Natural killer cell (primary cell): ENCODE results near the gene PEX5L. TPM values are rescaled to one million over a fixed set of nuclear protein-coding genes. Genes with fewer than 3 reads are reported as not detected.

Source experiments
- ATAC-seq, 3 donors: fragments of 150-1000 bp in 2 of 3; fragments of 200-7000 bp in 1 of 3; cut with Tn5 transposase; 1 replicate in 1 of 3; 2 replicates in 2 of 3; pipeline ENCODE4 v1.10.0; 2021; ENCODE audit warnings: mild to moderate bottlenecking in 2 of 3, moderate library complexity in 2 of 3
- DNase-seq, 2 donors: peaks; one replicate each; pipeline versions ENCODE4 v3.0.0 to v3.0.0-alpha.2; 2013 to 2021; ENCODE audit warnings: mixed read lengths in 1 of 2
- H3K27ac ChIP-seq: one replicate; pipeline ENCODE4 v1.5.1; 2013; ENCODE audit warnings: mild to moderate bottlenecking, low read length
- H3K27me3 ChIP-seq: one replicate; pipeline ENCODE4 v1.6.1; 2013; ENCODE audit warnings: low read length; ENCODE audit not compliant: control insufficient read depth, insufficient read depth
- H3K36me3 ChIP-seq: one replicate; pipeline ENCODE4 v1.6.1; 2013; ENCODE audit warnings: low read length; ENCODE audit not compliant: control insufficient read depth, insufficient read depth
- H3K4me1 ChIP-seq: one replicate; pipeline ENCODE4 v1.6.1; 2013; ENCODE audit warnings: low read length; ENCODE audit not compliant: control insufficient read depth, insufficient read depth
- H3K4me3 ChIP-seq: one replicate; pipeline ENCODE4 v1.5.1; 2013; ENCODE audit warnings: low read length
- H3K9me3 ChIP-seq: one replicate; pipeline ENCODE4 v1.6.1; 2013; ENCODE audit warnings: low read length; ENCODE audit not compliant: control insufficient read depth, insufficient read depth
- H3K27ac Mint-ChIP-seq, 2 donors: one replicate each; pipeline ENCODE4 v1.8.0; 2022; ENCODE audit warnings: mild to moderate bottlenecking in 2 of 2, mixed read lengths in 2 of 2, moderate library complexity in 1 of 2
- H3K27me3 Mint-ChIP-seq, 2 donors: one replicate each; pipeline ENCODE4 v1.8.0; 2022; ENCODE audit warnings: low read depth in 2 of 2, mixed read lengths in 2 of 2
- H3K36me3 Mint-ChIP-seq: one replicate; pipeline ENCODE4 v1.8.0; 2022; ENCODE audit warnings: mixed read lengths
- H3K4me1 Mint-ChIP-seq, 2 donors: one replicate each; pipeline ENCODE4 v1.8.0; 2022; ENCODE audit warnings: mixed read lengths in 2 of 2
- H3K4me3 Mint-ChIP-seq: one replicate; pipeline ENCODE4 v1.8.0; 2022; ENCODE audit warnings: mild to moderate bottlenecking, moderate library complexity, mixed read lengths
- H3K9me3 Mint-ChIP-seq, 2 donors: one replicate each; pipeline ENCODE4 v1.8.0; 2022; ENCODE audit warnings: mixed read lengths in 2 of 2
- CTCF ChIP-seq: fragments of 200-600 bp; IDR thresholded peaks from one replicate; pipeline ENCODE4 v1.8.0; 2022; ENCODE audit warnings: antibody characterized with exemption
- WGBS: methylation state at CpG from one replicate; pipeline ENCODE4 v1.1.7; 2013; ENCODE audit warnings: missing lambda C conversion rate; ENCODE audit not compliant: insufficient coverage; 5-methylcytosine and 5-hydroxymethylcytosine counted together
- intact Hi-C: fragments of 100-400 bp; cut with micrococcal nuclease; formaldehyde crosslinking; loops from one replicate; pipeline ENCODE4 v1.14.2; 2022
- total RNA-seq, 4 donors: library from RNA; stranded (reverse); fragments of 120-200 nt in 1 of 4; gene quantifications; one replicate each; pipeline versions ENCODE4 v1.2.3 to v1.2.4, GENCODE V29; 2013 to 2022

Gene PEX5L
- total RNA-seq, 3 donors from 2014 or later (not counting 1 experiment from before 2014, with no cell fraction given), result not detected

GRCh38 chr3:179981646-179982045, 55.1 kb downstream of the PEX5L start:
- TF ChIP-seq CTCF, result no peak
- intact Hi-C loops, result no loop called here

GRCh38 chr3:179977356-179977755, 59.4 kb downstream of the PEX5L start:
- intact Hi-C loops, result no loop called here
- H3K27me3 Mint-ChIP-seq, result no peaks in the 10 kb centered on the region
- no peak for ATAC-seq

More at GRCh38 chr3:179981646-179982045, 55.1 kb downstream of the PEX5L start:
- H3K27me3 Mint-ChIP-seq, result no peaks in the 10 kb centered on the region
- Histone ChIP-seq H3K27me3 (no peaks in the 10 kb centered on the region), H3K4me3 (no peak overlapping the region), H3K4me1 (no peaks in the 10 kb centered on the region), H3K36me3 (no peaks in the 10 kb centered on the region), H3K27ac (no peak overlapping the region), H3K9me3 (no peaks in the 10 kb centered on the region)
- DNase-seq, result no peak
- no peak overlapping the region for H3K27ac Mint-ChIP-seq
- no peak for ATAC-seq
- no peaks in the 10 kb centered on the region for H3K9me3 Mint-ChIP-seq
- H3K36me3 Mint-ChIP-seq, result no peaks in the 10 kb centered on the region
- H3K4me3 Mint-ChIP-seq, result no peak overlapping the region
- no peaks in the 10 kb centered on the region for H3K4me1 Mint-ChIP-seq

GRCh38 chr3:179973931-179974361, 62.8 kb downstream of the PEX5L start:
- no peak for DNase-seq
- H3K36me3 ChIP-seq, result no peaks in the 10 kb centered on the region
- Mint-ChIP-seq H3K36me3 (no peaks in the 10 kb centered on the region), H3K27me3 (no peaks in the 10 kb centered on the region), H3K4me1 (no peaks in the 10 kb centered on the region), H3K4me3 (no peak overlapping the region), H3K27ac (no peak overlapping the region), H3K9me3 (peaks cover 0 to 5% of the 10 kb centered on the region in 2 donors)
- ATAC-seq, result no peak
- WGBS, result 58% methylated on average over 3 of the region's 4 CpGs
- H3K9me3 ChIP-seq, result no peaks in the 10 kb centered on the region
- H3K27ac ChIP-seq, result no peak overlapping the region
- no peaks in the 10 kb centered on the region for H3K4me1 ChIP-seq
- intact Hi-C loops, result no loop called here
- H3K27me3 ChIP-seq, result no peaks in the 10 kb centered on the region
- no peak for TF ChIP-seq CTCF
- no peak overlapping the region for H3K4me3 ChIP-seq

More at GRCh38 chr3:179977356-179977755, 59.4 kb downstream of the PEX5L start:
- Histone ChIP-seq H3K9me3 (no peaks in the 10 kb centered on the region), H3K27ac (no peak overlapping the region), H3K36me3 (no peaks in the 10 kb centered on the region), H3K4me1 (no peaks in the 10 kb centered on the region), H3K27me3 (no peaks in the 10 kb centered on the region), H3K4me3 (no peak overlapping the region)
- no peak for TF ChIP-seq CTCF
- Mint-ChIP-seq H3K36me3 (no peaks in the 10 kb centered on the region), H3K4me3 (no peak overlapping the region), H3K27ac (no peak overlapping the region), H3K9me3 (peaks cover 0 to 5% of the 10 kb centered on the region in 2 donors), H3K4me1 (no peaks in the 10 kb centered on the region)
- WGBS, result 64% methylated on average over 3 of the region's 3 CpGs
- DNase-seq, result no peak

- no peaks in the 10 kb centered on the region for H3K27me3 ChIP-seq
- DNase-seq, result no peak
- no peak overlapping the region for H3K4me3 ChIP-seq
- Mint-ChIP-seq H3K4me1 (no peaks in the 10 kb centered on the region), H3K9me3 (peaks cover 0 to 7% of the 10 kb centered on the region in 2 donors), H3K4me3 (no peak overlapping the region), H3K36me3 (no peaks in the 10 kb centered on the region), H3K27ac (no peak overlapping the region), H3K27me3 (no peaks in the 10 kb centered on the region)
- no peaks in the 10 kb centered on the region for H3K36me3 ChIP-seq
- intact Hi-C loops, result no loop called here
- WGBS, result 93% methylated on average over 2 of the region's 2 CpGs
- H3K4me1 ChIP-seq, result no peaks in the 10 kb centered on the region
- TF ChIP-seq CTCF, result no peak
- no peak for ATAC-seq
- H3K27ac ChIP-seq, result no peak overlapping the region
- H3K9me3 ChIP-seq, result no peaks in the 10 kb centered on the region
These were observed 63.8 kb downstream of the PEX5L start for GRCh38 chr3:179972881-179973423.
